NCI-H187 (cell line): ENCODE measurements around the gene TLR3.
A peak's percentile ranks its signal among the peaks of the same experiment; 100 is the strongest.

Source experiments
- DNase-seq, 2 experiments: peaks; one replicate each; lab custom pipeline; 2025; lab: John Stamatoyannopoulos, UW

The TLR3 gene

GRCh38 chr4:186104890-186105646 is 36.1 kb downstream of the TLR3 start:
- no peak for DNase-seq

- peak in 1 of 2 experiments; percentile 1 for DNase-seq
Observed at GRCh38 chr4:186105647-186106321, 36.8 kb downstream of the TLR3 start.

GRCh38 chr4:186107947-186108346 is 39.0 kb downstream of the TLR3 start:
- DNase-seq: no peak

- DNase-seq: no peak
Observed at GRCh38 chr4:186108391-186108790, 39.4 kb downstream of the TLR3 start.

- no peak for DNase-seq
Observed at GRCh38 chr4:186109245-186109644, 40.3 kb downstream of the TLR3 start.

GRCh38 chr4:186116697-186117096 is 47.7 kb downstream of the TLR3 start:
- DNase-seq: no peak

- DNase-seq: no peak
Observed at GRCh38 chr4:186118582-186118981, 49.6 kb downstream of the TLR3 start.

GRCh38 chr4:186121057-186121456 is 52.1 kb downstream of the TLR3 start:
- DNase-seq: no peak

- no peak for DNase-seq
Observed at GRCh38 chr4:186128842-186129241, 59.9 kb downstream of the TLR3 start.

GRCh38 chr4:186131935-186132334 is 63.0 kb downstream of the TLR3 start:
- no peak for DNase-seq

- DNase-seq: no peak
Observed at GRCh38 chr4:186132577-186133242, 63.8 kb downstream of the TLR3 start.

- no peak for DNase-seq
Observed at GRCh38 chr4:186134257-186134656, 65.3 kb downstream of the TLR3 start.

GRCh38 chr4:186134861-186135260 is 65.9 kb downstream of the TLR3 start:
- DNase-seq: no peak

- DNase-seq: no peak
Observed at GRCh38 chr4:186137196-186137794, 68.3 kb downstream of the TLR3 start.
